HepG2 (cell line): ENCODE results near the gene TMED5. TPM values are rescaled to one million over a fixed set of nuclear protein-coding genes. Genes with fewer than 3 reads are reported as not detected.

Source experiments
- ARID3A ChIP-seq: IDR thresholded peaks from 2 replicates; pipeline ENCODE4 v1.6.1; 2012; ENCODE audit warnings: low read depth, low read length, improper control_type of control experiment
- ATAD3A ChIP-seq: sonication (generic); formaldehyde crosslinking; IDR thresholded peaks from 2 replicates; pipeline ENCODE4 v1.4.0; 2020; ENCODE audit warnings: missing genetic modification reagents
- CREB3 ChIP-seq: sonication (generic); formaldehyde crosslinking; IDR thresholded peaks from 2 replicates; pipeline ENCODE4 v1.5.0; 2020; ENCODE audit warnings: missing genetic modification reagents
- DMAP1 ChIP-seq: IDR thresholded peaks from 2 replicates; pipeline ENCODE4 v1.6.1; 2016
- E2F5 ChIP-seq: sonication (generic); formaldehyde crosslinking; conservative IDR thresholded peaks from 2 replicates; pipeline ENCODE4 v1.4.0; 2020; ENCODE audit warnings: missing genetic modification reagents
- HDAC6 ChIP-seq: fragments of 200-600 bp; sonication (generic); IDR thresholded peaks from 2 replicates; pipeline ENCODE4 v1.7.0; 2017; ENCODE audit warnings: mild to moderate bottlenecking, antibody characterized with exemption, low read length, low read depth
- HOMEZ ChIP-seq: IDR thresholded peaks from 2 replicates; pipeline ENCODE4 v1.6.1; 2016; ENCODE audit warnings: low read depth
- JARID2 ChIP-seq: sonication (generic); formaldehyde crosslinking; IDR thresholded peaks from 2 replicates; pipeline ENCODE4 v1.8.1; 2023; ENCODE audit warnings: missing genetic modification reagents, inconsistent platforms; ENCODE audit not compliant: insufficient replicate concordance
- MED1 ChIP-seq: sonication (generic); formaldehyde crosslinking; IDR thresholded peaks from 2 replicates; pipeline ENCODE4 v1.4.0; 2020; ENCODE audit warnings: missing genetic modification reagents
- MLX ChIP-seq: IDR thresholded peaks from 2 replicates; pipeline ENCODE4 v1.6.1; 2016
- MTERF4 ChIP-seq: sonication (generic); formaldehyde crosslinking; IDR thresholded peaks from 2 replicates; pipeline ENCODE4 v1.8.0; 2023; ENCODE audit warnings: mild to moderate bottlenecking, missing genetic modification reagents
- MXI1 ChIP-seq: IDR thresholded peaks from 3 replicates; pipeline ENCODE4 v1.6.1; 2012; ENCODE audit warnings: low read depth, low read length, inconsistent platforms, borderline replicate concordance
- NFIB ChIP-seq: sonication (generic); formaldehyde crosslinking; IDR thresholded peaks from 2 replicates; pipeline ENCODE4 v1.9.0; 2021; ENCODE audit warnings: missing genetic modification reagents, mild to moderate bottlenecking, borderline replicate concordance
- SKI ChIP-seq: fragments of 450-650 bp; IDR thresholded peaks from one replicate; pipeline ENCODE4 v1.6.1; 2018; ENCODE audit warnings: mild to moderate bottlenecking; ENCODE audit not compliant: partially characterized antibody
- SOX13 ChIP-seq, 3 experiments: fragments of 450-650 bp in 1 of 3; sonication (generic) in 1 of 3; formaldehyde crosslinking in 1 of 3; IDR thresholded peaks in 2 of 3; conservative IDR thresholded peaks in 1 of 3; 2 replicates each; pipeline versions ENCODE4 v1.5.0 to v1.6.1; 2016 to 2020; ENCODE audit warnings: antibody characterized with exemption in 1 of 3, mild to moderate bottlenecking in 1 of 3, missing compliant biosample characterization in 1 of 3, missing genetic modification reagents in 1 of 3, moderate library complexity in 1 of 3
- TFE3 ChIP-seq: IDR thresholded peaks from 2 replicates; pipeline ENCODE4 v1.6.1; 2016
- THAP11 ChIP-seq: IDR thresholded peaks from 2 replicates; pipeline ENCODE4 v1.6.1; 2016; ENCODE audit warnings: missing biosample characterization, missing genetic modification reagents
- YEATS4 ChIP-seq: sonication (generic); formaldehyde crosslinking; IDR thresholded peaks from 2 replicates; pipeline ENCODE4 v1.4.0; 2020; ENCODE audit warnings: missing genetic modification reagents, borderline replicate concordance
- ZFP82 ChIP-seq: sonication (generic); formaldehyde crosslinking; IDR thresholded peaks from 2 replicates; pipeline ENCODE4 v1.5.1; 2020; ENCODE audit warnings: mild to moderate bottlenecking, missing genetic modification reagents, borderline replicate concordance
- ZNF205 ChIP-seq: IDR thresholded peaks from 2 replicates; pipeline ENCODE4 v1.6.1; 2018; ENCODE audit warnings: missing biosample characterization, missing genetic modification reagents
- ZNF337 ChIP-seq: sonication (generic); formaldehyde crosslinking; IDR thresholded peaks from 2 replicates; pipeline ENCODE4 v1.5.1; 2020; ENCODE audit warnings: missing genetic modification reagents, low read depth, mild to moderate bottlenecking, borderline replicate concordance
- ZNF766 ChIP-seq: sonication (generic); formaldehyde crosslinking; IDR thresholded peaks from 2 replicates; pipeline ENCODE4 v1.5.0; 2020; ENCODE audit warnings: missing genetic modification reagents, borderline replicate concordance
- polyA plus RNA-seq, 8 experiments: library from polyadenylated mRNA; depleted of rRNA in 3 of 8; stranded (reverse) in 7 of 8; unstranded in 1 of 8; fragments of >200 nt; fragmentation: Illumina TruSeq in 4 of 8; extraction: Trizol in 4 of 8; gene quantifications; 2 replicates each; pipeline versions ENCODE4 v1.2.1 to v1.2.3, GENCODE V29; 2011 to 2016; ENCODE audit warnings: low read depth in 4 of 8, missing spikeins in 1 of 8, mixed read lengths in 1 of 8; ENCODE audit not compliant: insufficient read depth in 1 of 8
- total RNA-seq, 5 experiments: library from RNA; depleted of rRNA; stranded (reverse); fragments of >200 nt; fragmentation: Illumina TruSeq; extraction: Trizol; gene quantifications; 2 replicates each; pipeline ENCODE4 v1.2.3, GENCODE V29; 2016; ENCODE audit warnings: low read depth in 1 of 5

Gene TMED5
- total and polyA plus RNA-seq, 2 of the 13 experiments (the other 11 are each of a cell fraction or from before 2014, with no cell fraction given), result 58.1 to 99.0 TPM

- no peak for TF ChIP-seq CREB3
- peak; percentile 55; the same call in 1 of the 2 replicates for TF ChIP-seq TFE3 (CRISPR knock-in tag)
- TF ChIP-seq ARID3A, result peak; percentile 55; the same call in 1 of the 2 replicates
- 0 out of 2 replicates have a peak, but pooled peaks have one; percentile 43 for TF ChIP-seq DMAP1 (CRISPR knock-in tag)
- peak; percentile 38; the same call in 1 of the 2 replicates for TF ChIP-seq THAP11 (CRISPR knock-in tag)
- peak; percentile 70; the same call in 1 of the 2 replicates for TF ChIP-seq ZNF205 (CRISPR knock-in tag)
- no peak for TF ChIP-seq HDAC6
- no peak for TF ChIP-seq ZNF766 (CRISPR knock-in tag)
- no peak for TF ChIP-seq JARID2 (CRISPR knock-in tag)
- TF ChIP-seq MTERF4 (CRISPR knock-in tag), result no peak
- no peak for TF ChIP-seq ATAD3A (CRISPR knock-in tag)
- no peak for TF ChIP-seq SOX13 (IDR thresholded peaks at IDR 0.05)
- TF ChIP-seq SOX13 (CRISPR knock-in tag; conservative IDR thresholded peaks at IDR 0.05 in 1 of 2, IDR thresholded peaks at IDR 0.05 in 1 of 2), result peak in 1 of 2 experiments; percentile 76; a peak in 2 of 4 replicates
- peak; percentile 33; the same call in 1 of the 3 replicates for TF ChIP-seq MXI1
- TF ChIP-seq HOMEZ, result peak; percentile 61; the same call in 1 of the 2 replicates
- TF ChIP-seq SKI, result peak; percentile 67
- peak; percentile 49; the same call in 1 of the 2 replicates for TF ChIP-seq YEATS4 (CRISPR knock-in tag)
- TF ChIP-seq E2F5 (CRISPR knock-in tag), result no peak
- peak; percentile 81; the same call in 1 of the 2 replicates for TF ChIP-seq MED1 (CRISPR knock-in tag)
- TF ChIP-seq ZFP82 (CRISPR knock-in tag), result no peak
- no peak for TF ChIP-seq ZNF337 (CRISPR knock-in tag)
- TF ChIP-seq MLX (CRISPR knock-in tag), result peak; percentile 96
- TF ChIP-seq NFIB (CRISPR knock-in tag), result no peak
These were observed 41.7 kb upstream of the TMED5 start (continued) for GRCh38 chr1:93221913-93222312.
